Measurements from ENCODE around the gene DDR1. TPM values are rescaled to one million over a fixed set of nuclear protein-coding genes. Genes with fewer than 3 reads are reported as not detected.

DDR1 gene
- total RNA-seq, 1 experiment from 2014 or later, result 258 TPM

GRCh38 chr6:30889496-30889885, 5.2 kb downstream of the DDR1 start:
- Histone ChIP-seq H2BK12ac (ENCODE audit: insufficient read length, low read depth, low read length) (no peak overlapping the region), H3K14ac (ENCODE audit: insufficient read depth, low read length) (no peak overlapping the region), H2AFZ (ENCODE audit: low read length) (no peak overlapping the region), H3K27ac (ENCODE audit: insufficient read length, low read depth, low read length) (no peak overlapping the region), H3K9ac (ENCODE audit: extremely low read depth, insufficient read length, low read length) (no peak overlapping the region), H2BK15ac (ENCODE audit: low read depth, low read length) (no peak overlapping the region), H4K91ac (ENCODE audit: insufficient read length, low read depth, low read length) (no peak overlapping the region), H4K8ac (replicated peaks; ENCODE audit: insufficient read length, low read depth, low read length) (no peak overlapping the region), H3K79me2 (ENCODE audit: insufficient read depth, low read length) (peaks cover 16% of the 10 kb centered on the region; the same call in 1 of the 2 replicates), H3K4me1 (ENCODE audit: insufficient read depth, low read length) (peaks cover 4% of the 10 kb centered on the region; the same call in 1 of the 2 replicates), H3K27me3 (ENCODE audit: insufficient read depth, low read length) (no peaks in the 10 kb centered on the region), H3K4ac (ENCODE audit: low read depth, low read length) (no peak overlapping the region), H3T11ph (ENCODE audit: low read length) (no peak overlapping the region), H3K9me3 (ENCODE audit: control insufficient read depth, low read depth, low read length) (no peaks in the 10 kb centered on the region), H4K5ac (ENCODE audit: insufficient read length, low read depth, low read length) (no peak overlapping the region), H3K56ac (ENCODE audit: insufficient read length, low read depth, low read length) (no peak overlapping the region), H4K20me1 (ENCODE audit: control insufficient read depth, insufficient read depth, insufficient read length) (no peaks in the 10 kb centered on the region), H2AK5ac (ENCODE audit: insufficient read length, low read length) (no peak overlapping the region), H3K23ac (ENCODE audit: insufficient read length, low read depth, low read length) (no peak overlapping the region), H2BK20ac (ENCODE audit: low read depth, low read length, poor library complexity, severe bottlenecking) (no peak overlapping the region), H3K79me1 (ENCODE audit: insufficient read depth, low read depth, low read length, poor library complexity, severe bottlenecking) (peaks cover 7% of the 10 kb centered on the region), H3K4me2 (ENCODE audit: insufficient read depth, insufficient read length, low read length) (no peak overlapping the region), H2BK5ac (ENCODE audit: insufficient read length, low read length) (no peak overlapping the region), H3K23me2 (ENCODE audit: insufficient read length, low read depth, low read length, poor library complexity, severe bottlenecking) (peaks cover 9% of the 10 kb centered on the region), H3K18ac (ENCODE audit: insufficient read length, low read depth, low read length) (no peak overlapping the region), H2BK120ac (ENCODE audit: low read depth, low read length, poor library complexity, severe bottlenecking) (no peak overlapping the region)
- 0 out of 5 replicates have a peak overlapping the region, but pooled peaks of 1 of the 2 experiments have one; percentile 15 for H3K4me3 Mint-ChIP-seq
- WGBS (ENCODE audit: extremely low coverage, insufficient read length, low lambda C conversion rate), result no CpG with 5 or more reads among the region's 4 CpGs
- TF ChIP-seq CTCF (conservative IDR thresholded peaks at IDR 0.05), result no peak
- H3K4me1 Mint-ChIP-seq, result peaks cover 51 to 55% of the 10 kb centered on the region in 2 experiments
- no peaks in the 10 kb centered on the region for H3K9me3 Mint-ChIP-seq
- peaks cover 29 to 69% (median 65%) of the 10 kb centered on the region in 3 experiments; a peak in 6 of 7 replicates for H3K36me3 Mint-ChIP-seq (ENCODE audit: insufficient read depth in 1 of 3, low read depth in 3 of 3)
- H3K27ac Mint-ChIP-seq, result peak overlapping the region in 2 of 3 experiments; percentile 2 to 32; a peak in 2 of 7 replicates
- no peak for DNase-seq
- H3K27me3 Mint-ChIP-seq (ENCODE audit: low read depth), result no peaks in the 10 kb centered on the region; the same call in 1 of the 2 replicates

Data from H9 (cell line).